Esophagus squamous epithelium (tissue), 4 donors: ENCODE measurements around the gene ARFGEF3.

Experiments used
- CTCF ChIP-seq, 6 experiments: fragments of 450-650 bp in 4 of 6; fragments of 200-600 bp in 2 of 6; sonication (generic) in 2 of 6; IDR thresholded peaks; one replicate each; pipeline ENCODE4 v1.5.1; 2016 to 2019; ENCODE audit warnings: antibody characterized with exemption in 6 of 6, mild to moderate bottlenecking in 4 of 6, moderate library complexity in 4 of 6
- POLR2A ChIP-seq, 4 donors: fragments of 450-650 bp; IDR thresholded peaks; one replicate each; pipeline ENCODE4 v1.6.1; 2017; ENCODE audit warnings: antibody characterized with exemption in 4 of 4, mild to moderate bottlenecking in 4 of 4, moderate library complexity in 3 of 4

GRCh38 chr6:138235693-138236092 lies 74.0 kb downstream of the ARFGEF3 start:
- TF ChIP-seq CTCF (IDR thresholded peaks at IDR 0.05), result no peak
- TF ChIP-seq POLR2A (IDR thresholded peaks at IDR 0.05), result no peak
